HEK293T (cell line): ENCODE data around the gene UBL7.

Experiments used
- CTCF ChIA-PET: fragments of 350-600 bp; formaldehyde crosslinking; extraction: SDS; loops from one replicate; lab custom pipeline; 2021; ENCODE audit warnings: antibody characterized with exemption, inconsistent platforms; lab: Yijun Ruan, JAX
- POLR2A ChIA-PET: fragments of 350-600 bp; formaldehyde crosslinking; extraction: SDS; loops from one replicate; lab custom pipeline; 2020; ENCODE audit warnings: antibody characterized with exemption, inconsistent platforms; lab: Yijun Ruan, JAX
- DNase-seq: peaks from one replicate; pipeline ENCODE4 v3.0.0; 2012; ENCODE audit warnings: mixed read lengths; ENCODE audit errors: extremely low spot score
- ARNT ChIP-seq: fragments of 450-650 bp; IDR thresholded peaks from 2 replicates; pipeline ENCODE4 v1.6.1; 2017; ENCODE audit warnings: mild to moderate bottlenecking
- BHLHE40 ChIP-seq: fragments of 450-650 bp; IDR thresholded peaks from 2 replicates; pipeline ENCODE4 v1.6.1; 2016; ENCODE audit warnings: mild to moderate bottlenecking, moderate library complexity, borderline replicate concordance
- CTBP1 ChIP-seq: fragments of 450-650 bp; IDR thresholded peaks from 2 replicates; pipeline ENCODE4 v1.6.1; 2016; ENCODE audit warnings: borderline replicate concordance
- ELF4 ChIP-seq: fragments of 450-650 bp; IDR thresholded peaks from 2 replicates; pipeline ENCODE4 v1.6.1; 2017; ENCODE audit warnings: antibody characterized with exemption
- FOXA1 ChIP-seq: fragments of 450-650 bp; IDR thresholded peaks from 2 replicates; pipeline ENCODE4 v1.6.1; 2016; ENCODE audit warnings: mild to moderate bottlenecking
- FOXK2 ChIP-seq: fragments of 450-650 bp; IDR thresholded peaks from 2 replicates; pipeline ENCODE4 v1.6.1; 2016; ENCODE audit warnings: mild to moderate bottlenecking
- FOXM1 ChIP-seq: fragments of 450-650 bp; IDR thresholded peaks from 2 replicates; pipeline ENCODE4 v1.6.1; 2017; ENCODE audit warnings: mild to moderate bottlenecking, borderline replicate concordance
- HDGF ChIP-seq: fragments of 450-650 bp; IDR thresholded peaks from 2 replicates; pipeline ENCODE4 v1.6.1; 2017; ENCODE audit warnings: antibody characterized with exemption, borderline replicate concordance
- L3MBTL2 ChIP-seq: fragments of 450-650 bp; conservative IDR thresholded peaks from 2 replicates; pipeline ENCODE4 v1.6.1; 2016; ENCODE audit warnings: mild to moderate bottlenecking
- LEF1 ChIP-seq: fragments of 450-650 bp; IDR thresholded peaks from 2 replicates; pipeline ENCODE4 v1.6.1; 2017; ENCODE audit warnings: mild to moderate bottlenecking, borderline replicate concordance
- NFRKB ChIP-seq: fragments of 450-650 bp; IDR thresholded peaks from 2 replicates; pipeline ENCODE4 v1.6.1; 2016; ENCODE audit warnings: mild to moderate bottlenecking, moderate library complexity
- PKNOX1 ChIP-seq: fragments of 450-650 bp; IDR thresholded peaks from 2 replicates; pipeline ENCODE4 v1.6.1; 2016
- SP1 ChIP-seq: fragments of 450-650 bp; IDR thresholded peaks from 2 replicates; pipeline ENCODE4 v1.6.1; 2017
- SUZ12 ChIP-seq: fragments of 450-650 bp; IDR thresholded peaks from 2 replicates; pipeline ENCODE4 v1.6.1; 2016; ENCODE audit warnings: mild to moderate bottlenecking
- TARDBP ChIP-seq: fragments of 450-650 bp; IDR thresholded peaks from 2 replicates; pipeline ENCODE4 v1.6.1; 2016
- ZNF384 ChIP-seq: fragments of 450-650 bp; IDR thresholded peaks from 2 replicates; pipeline ENCODE4 v1.6.1; 2016

Gene UBL7

DNA sequence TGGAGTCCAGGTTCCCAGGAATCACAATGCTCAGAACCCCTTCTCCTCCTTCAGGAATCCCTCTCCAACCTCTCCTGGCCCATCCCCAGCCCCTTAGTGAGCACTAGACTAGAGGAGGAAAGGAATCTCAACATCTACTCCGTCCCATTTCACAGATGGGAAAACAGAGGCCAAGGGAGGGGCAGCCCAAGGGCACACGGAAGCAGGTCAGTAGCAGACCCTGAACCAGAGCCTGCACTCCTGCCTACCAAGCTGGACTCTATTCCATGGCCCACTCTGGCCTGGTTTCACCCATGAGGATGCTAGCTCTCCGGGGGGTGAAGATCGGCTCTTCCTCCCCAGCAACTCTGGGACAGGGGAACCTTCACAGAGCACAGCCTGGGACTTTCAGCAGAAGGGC lies 41.5 kb downstream of the UBL7 start:
- POLR2A ChIA-PET = no interaction called here
- CTCF ChIA-PET = no interaction called here
- TF ChIP-seq FOXA1 (no peak), FOXK2 (no peak), LEF1 (no peak), SP1 (no peak)
- no peak for DNase-seq

GRCh38 chr15:74418575-74419338 lies 42.2 kb downstream of the UBL7 start:
- DNase-seq = no peak
- TF ChIP-seq LEF1 = no peak
- no peak for TF ChIP-seq SP1
- TF ChIP-seq L3MBTL2 = no peak
- no peak for TF ChIP-seq ZNF384
- TF ChIP-seq FOXA1 = no peak
- no peak for TF ChIP-seq FOXM1
- no peak for TF ChIP-seq CTBP1
- no peak for TF ChIP-seq SUZ12
- no peak for TF ChIP-seq TARDBP
- TF ChIP-seq NFRKB = no peak
- no peak for TF ChIP-seq ARNT
- no peak for TF ChIP-seq HDGF
- no peak for TF ChIP-seq BHLHE40
- TF ChIP-seq FOXK2 = no peak
- no peak for TF ChIP-seq ELF4
- no peak for TF ChIP-seq PKNOX1
- ChIA-PET CTCF (interaction anchor here (0.6 kb wide), 1 partner anchor 80 kb away, joined by 7 read pairs; no protein-coding TSS in a partner anchor), POLR2A (interaction anchor here (0.8 to 1.0 kb wide), 2 partner anchors 122 to 471 kb away, joined by 3 read pairs; partner anchors contain the start of genes ARID3B and MPI)

DNA sequence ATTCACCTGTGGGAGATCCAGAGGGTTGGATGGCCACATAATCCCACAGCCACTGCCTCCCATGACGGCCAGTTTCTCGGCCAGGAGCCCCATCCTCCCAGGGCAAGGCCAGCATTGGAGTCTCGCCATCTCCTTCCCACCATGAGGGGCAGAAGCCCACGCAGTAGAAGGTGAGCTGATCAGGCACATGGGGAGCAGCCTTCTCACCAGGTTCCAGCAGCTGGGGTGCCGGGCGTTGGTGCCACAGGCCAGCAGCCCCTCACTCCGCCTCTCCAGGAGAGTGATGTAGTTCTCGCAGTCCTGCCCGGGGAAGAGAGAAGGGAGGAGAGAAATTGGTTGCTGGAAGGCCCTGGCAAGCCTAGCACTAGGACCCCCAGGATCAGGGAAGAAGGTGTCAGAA lies 43.3 kb downstream of the UBL7 start:
- TF ChIP-seq CTBP1 (no peak), FOXM1 (no peak), ELF4 (no peak), ARNT (no peak)
- DNase-seq = no peak
- CTCF ChIA-PET = no interaction called here
- POLR2A ChIA-PET = interaction anchor here (0.8 kb wide), 1 partner anchor 472 kb away, joined by 3 read pairs; the partner anchor contains the start of gene MPI

DNA sequence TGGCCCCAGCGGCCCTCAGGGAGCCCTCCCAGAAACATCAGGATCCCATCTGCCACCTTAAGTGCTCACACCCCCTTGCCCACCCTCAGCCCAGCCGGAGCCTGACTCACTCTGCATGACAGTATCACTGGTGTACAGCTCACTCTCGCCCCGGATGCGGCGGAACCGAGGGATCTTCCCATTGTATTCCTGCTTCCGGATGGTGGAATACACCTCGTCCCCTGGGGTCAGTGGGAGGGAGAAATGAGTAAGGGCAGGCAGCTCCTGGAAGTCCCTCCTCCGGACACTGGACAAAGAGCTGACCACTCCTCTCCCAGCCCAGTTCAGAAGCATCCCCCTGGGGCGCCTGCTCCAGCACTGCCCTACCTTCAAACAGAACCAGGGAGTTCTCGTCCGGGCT lies 43.7 kb downstream of the UBL7 start:
- CTCF ChIA-PET = no interaction called here

GRCh38 chr15:74415966-74416916 lies 44.7 kb downstream of the UBL7 start:
- DNase-seq = no peak
- ChIA-PET CTCF (no interaction called here), POLR2A (no interaction called here)
- TF ChIP-seq BHLHE40 (no peak), FOXK2 (no peak), NFRKB (no peak), FOXM1 (no peak), L3MBTL2 (no peak), SUZ12 (no peak)

More for the DNA sequence above, 43.7 kb downstream of the UBL7 start:
- POLR2A ChIA-PET = no interaction called here
- no peak for DNase-seq
- TF ChIP-seq NFRKB (no peak), L3MBTL2 (no peak), FOXA1 (no peak), PKNOX1 (no peak)

GRCh38 chr15:74414603-74415338 lies 46.2 kb downstream of the UBL7 start:
- CTCF ChIA-PET = no interaction called here
- TF ChIP-seq FOXA1 (no peak), FOXM1 (no peak), TARDBP (no peak), NFRKB (no peak), CTBP1 (no peak), SUZ12 (no peak)
- POLR2A ChIA-PET = no interaction called here
- DNase-seq = no peak
